Fibroblast of lung (primary cell): ENCODE measurements around the gene VTI1A. TPM values are rescaled to one million over a fixed set of nuclear protein-coding genes. Genes with fewer than 3 reads are reported as not detected.

Experiments used
- DNase-seq, 2 donors: peaks; one replicate each; pipeline versions ENCODE4 v3.0.0 to v3.0.0-alpha.2; 2010; ENCODE audit warnings: low read depth in 2 of 2
- H2AFZ ChIP-seq: 2 replicates; pipeline ENCODE4 v1.5.1; 2012; ENCODE audit warnings: low read length, control low read depth, inconsistent platforms
- H3K27ac ChIP-seq: 2 replicates; pipeline ENCODE4 v1.5.1; 2011; ENCODE audit warnings: low read length, control low read depth; ENCODE audit not compliant: insufficient read depth
- H3K27me3 ChIP-seq: 2 replicates; pipeline ENCODE4 v1.5.1; 2011; ENCODE audit warnings: mild to moderate bottlenecking, low read length; ENCODE audit not compliant: control insufficient read depth, insufficient read depth
- H3K36me3 ChIP-seq: 2 replicates; pipeline ENCODE4 v1.5.1; 2011; ENCODE audit warnings: low read length; ENCODE audit not compliant: control insufficient read depth, insufficient read depth
- H3K4me1 ChIP-seq: 2 replicates; pipeline ENCODE4 v1.5.1; 2011; ENCODE audit warnings: low read length; ENCODE audit not compliant: control insufficient read depth, insufficient read depth; ENCODE audit errors: extremely low read depth
- H3K4me2 ChIP-seq: 2 replicates; pipeline ENCODE4 v1.5.1; 2011; ENCODE audit warnings: low read length, control low read depth; ENCODE audit not compliant: insufficient read depth; ENCODE audit errors: extremely low read depth
- H3K4me3 ChIP-seq, 4 experiments: fragments of 200-600 bp in 1 of 4; sonication (generic) in 1 of 4; replicated peaks in 1 of 4; 2 replicates each; pipeline ENCODE4 v1.5.1; 2011 to 2016; ENCODE audit warnings: low read length in 4 of 4, low read depth in 3 of 4, mild to moderate bottlenecking in 3 of 4, control low read depth in 2 of 4, inconsistent platforms in 1 of 4, mixed read lengths in 1 of 4; ENCODE audit not compliant: insufficient read depth in 1 of 4; ENCODE audit errors: control extremely low read depth in 1 of 4
- H3K79me2 ChIP-seq: 2 replicates; pipeline ENCODE4 v1.5.1; 2012; ENCODE audit warnings: mild to moderate bottlenecking, low read length, inconsistent platforms; ENCODE audit not compliant: control insufficient read depth, insufficient read depth
- H3K9ac ChIP-seq: 2 replicates; pipeline ENCODE4 v1.5.1; 2011; ENCODE audit warnings: mild to moderate bottlenecking, low read length, control low read depth; ENCODE audit not compliant: insufficient read depth
- H3K9me3 ChIP-seq: 2 replicates; pipeline ENCODE4 v1.5.1; 2012; ENCODE audit warnings: low read depth, low read length; ENCODE audit not compliant: control insufficient read depth, insufficient read depth
- H4K20me1 ChIP-seq: 2 replicates; pipeline ENCODE4 v1.5.1; 2011; ENCODE audit warnings: low read length; ENCODE audit not compliant: control insufficient read depth, insufficient read depth; ENCODE audit errors: extremely low read depth
- EZH2 ChIP-seq: IDR thresholded peaks from 2 replicates; pipeline ENCODE4 v1.5.1; 2012; ENCODE audit warnings: low read length, control low read depth, mild to moderate bottlenecking; ENCODE audit errors: missing control alignments
- polyA plus RNA-seq, 2 donors: library from polyadenylated mRNA; depleted of rRNA in 1 of 2; stranded (reverse) in 1 of 2; unstranded in 1 of 2; fragments of >200 nt; gene quantifications; 2 replicates each; pipeline ENCODE4 v1.2.1, GENCODE V29; 2011 to 2012; ENCODE audit warnings: missing spikeins in 1 of 2
- total RNA-seq: library from RNA; depleted of rRNA; stranded (reverse); fragments of >200 nt; gene quantifications from 2 replicates; pipeline ENCODE4 v1.2.1, GENCODE V29; 2014
- TF ChIP-seq, protein P1 (sequence below), 2 donors: IDR thresholded peaks in 1 of 2; conservative IDR thresholded peaks in 1 of 2; 1 replicate in 1 of 2; 2 replicates in 1 of 2; pipeline ENCODE4 v1.5.1; 2011 to 2012; ENCODE audit warnings: low read length in 2 of 2, control low read depth in 1 of 2, inconsistent platforms in 1 of 2, low read depth in 1 of 2, mild to moderate bottlenecking in 1 of 2

VTI1A gene
- total and polyA plus RNA-seq, 2 donors (not counting 1 experiment from before 2014, with no cell fraction given), result 19.1 to 30.9 TPM

DNA sequence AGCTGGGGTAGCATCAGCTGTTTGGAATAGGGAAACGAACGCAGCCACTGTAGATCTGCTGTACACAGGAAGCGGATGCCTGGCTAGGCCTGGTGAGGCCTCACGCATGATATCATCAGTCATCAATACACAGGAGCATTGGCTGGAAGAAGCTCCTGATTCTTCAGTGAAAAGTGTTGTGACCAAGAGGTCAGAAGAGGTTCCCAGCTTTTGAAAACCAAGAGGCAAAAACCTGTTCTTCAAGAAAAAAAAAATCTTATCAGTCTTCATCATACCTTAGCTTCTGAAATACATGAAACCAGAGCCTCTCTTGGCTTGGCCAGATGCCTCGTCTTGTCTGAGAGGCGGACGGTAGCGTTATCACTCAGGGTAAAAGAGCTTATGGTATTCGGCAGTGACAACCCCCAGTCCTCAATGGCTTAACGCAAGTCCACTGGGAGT lies 363.7 kb downstream of the VTI1A start:
- Histone ChIP-seq H3K4me3 (no peak overlapping the region), H3K27ac (no peak overlapping the region), H3K9ac (no peak overlapping the region), H4K20me1 (no peaks in the 10 kb centered on the region), H3K4me1 (peaks cover 15% of the 10 kb centered on the region), H3K4me2 (no peak overlapping the region), H3K79me2 (no peaks in the 10 kb centered on the region), H3K27me3 (no peaks in the 10 kb centered on the region), H3K9me3 (no peaks in the 10 kb centered on the region), H2AFZ (no peak overlapping the region), H3K36me3 (no peaks in the 10 kb centered on the region)
- peak in 1 of 2 donors; percentile 57 for DNase-seq
- TF ChIP-seq, protein P1, sequence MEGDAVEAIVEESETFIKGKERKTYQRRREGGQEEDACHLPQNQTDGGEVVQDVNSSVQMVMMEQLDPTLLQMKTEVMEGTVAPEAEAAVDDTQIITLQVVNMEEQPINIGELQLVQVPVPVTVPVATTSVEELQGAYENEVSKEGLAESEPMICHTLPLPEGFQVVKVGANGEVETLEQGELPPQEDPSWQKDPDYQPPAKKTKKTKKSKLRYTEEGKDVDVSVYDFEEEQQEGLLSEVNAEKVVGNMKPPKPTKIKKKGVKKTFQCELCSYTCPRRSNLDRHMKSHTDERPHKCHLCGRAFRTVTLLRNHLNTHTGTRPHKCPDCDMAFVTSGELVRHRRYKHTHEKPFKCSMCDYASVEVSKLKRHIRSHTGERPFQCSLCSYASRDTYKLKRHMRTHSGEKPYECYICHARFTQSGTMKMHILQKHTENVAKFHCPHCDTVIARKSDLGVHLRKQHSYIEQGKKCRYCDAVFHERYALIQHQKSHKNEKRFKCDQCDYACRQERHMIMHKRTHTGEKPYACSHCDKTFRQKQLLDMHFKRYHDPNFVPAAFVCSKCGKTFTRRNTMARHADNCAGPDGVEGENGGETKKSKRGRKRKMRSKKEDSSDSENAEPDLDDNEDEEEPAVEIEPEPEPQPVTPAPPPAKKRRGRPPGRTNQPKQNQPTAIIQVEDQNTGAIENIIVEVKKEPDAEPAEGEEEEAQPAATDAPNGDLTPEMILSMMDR (conservative IDR thresholded peaks at IDR 0.05 in 1 of 2, IDR thresholded peaks at IDR 0.05 in 1 of 2; ENCODE audit: low read depth in 1 of 2, low read length in 2 of 2), result no peak

DNA sequence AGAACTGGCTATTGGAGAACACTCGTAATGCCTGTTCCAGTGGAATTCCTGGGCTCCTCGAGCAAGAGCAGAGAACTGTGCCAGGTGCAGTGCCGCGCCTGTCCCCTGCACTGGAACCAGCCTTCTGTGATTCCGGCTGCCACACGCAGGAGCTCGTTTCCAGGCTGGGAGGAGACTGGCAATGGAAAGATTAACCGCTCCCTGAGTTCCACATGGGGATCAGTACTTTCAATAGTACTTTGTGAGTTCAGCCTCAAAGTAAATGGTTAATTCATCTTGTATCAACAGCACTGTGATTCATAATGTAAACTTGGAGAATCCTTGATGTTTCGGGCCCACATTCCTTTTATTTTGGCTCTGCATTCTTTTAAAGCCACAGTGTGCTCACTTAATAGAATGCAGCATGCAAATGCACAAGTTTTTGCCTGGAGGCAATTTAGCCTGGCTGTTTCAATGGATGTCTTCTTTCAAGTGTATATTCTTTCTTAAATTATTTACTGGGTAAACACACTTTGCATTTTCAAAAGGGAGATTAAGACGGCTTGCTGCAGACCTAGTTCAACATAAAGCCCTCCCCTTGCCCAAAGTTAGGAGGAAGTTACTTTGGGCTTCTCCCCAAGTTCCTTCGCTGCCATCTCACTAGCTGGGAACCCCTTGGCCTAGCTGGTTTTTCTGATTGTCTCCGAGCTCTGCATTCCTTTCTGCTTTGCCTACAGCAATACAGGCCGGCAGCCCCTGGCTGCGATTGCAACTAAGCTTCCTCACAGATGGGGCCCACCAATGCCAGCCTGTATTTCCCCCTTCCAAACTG lies 364.9 kb downstream of the VTI1A start:
- Histone ChIP-seq H2AFZ (no peak overlapping the region), H3K79me2 (no peaks in the 10 kb centered on the region), H3K27ac (peak overlapping the region; percentile 49), H3K4me2 (peak overlapping the region; percentile 81), H3K4me1 (peaks cover 17% of the 10 kb centered on the region), H3K36me3 (no peaks in the 10 kb centered on the region), H3K9me3 (no peaks in the 10 kb centered on the region), H3K9ac (peak overlapping the region; percentile 9), H3K4me3 (peak overlapping the region in 3 of 4 experiments; percentile 15 to 45 (median 22)), H3K27me3 (no peaks in the 10 kb centered on the region), H4K20me1 (no peaks in the 10 kb centered on the region)
- TF ChIP-seq, protein P1 (conservative IDR thresholded peaks at IDR 0.05 in 1 of 2, IDR thresholded peaks at IDR 0.05 in 1 of 2; ENCODE audit: low read depth in 1 of 2, low read length in 2 of 2), result no peak
- TF ChIP-seq EZH2, result no peak
- DNase-seq, result peak; percentile 93 to 97

DNA sequence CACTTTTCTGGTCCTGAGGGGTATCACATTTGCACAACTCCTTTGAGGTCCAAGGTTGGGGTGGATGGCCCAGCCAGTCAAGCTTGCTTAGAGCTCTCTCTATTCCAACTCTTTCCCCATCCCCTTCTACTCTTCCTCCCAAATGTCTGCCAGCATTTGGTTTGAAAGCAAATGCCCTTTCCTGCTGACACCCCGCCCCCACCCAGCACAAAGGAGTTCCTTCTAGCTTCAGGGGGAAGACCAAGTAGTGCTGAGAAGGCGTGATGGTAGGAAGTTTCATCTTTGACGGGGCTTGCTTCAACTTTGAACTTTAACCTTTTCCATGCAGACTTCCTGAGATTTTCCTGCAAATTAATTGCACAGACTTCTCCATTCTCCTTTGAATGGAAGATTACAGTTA lies 365.6 kb downstream of the VTI1A start:
- TF ChIP-seq, protein P1 (conservative IDR thresholded peaks at IDR 0.05 in 1 of 2, IDR thresholded peaks at IDR 0.05 in 1 of 2; ENCODE audit: low read depth in 1 of 2, low read length in 2 of 2), result no peak
- TF ChIP-seq EZH2, result no peak
- no peaks in the 10 kb centered on the region for H3K27me3 ChIP-seq
- no peak overlapping the region for H3K4me3 ChIP-seq
- H3K4me1 ChIP-seq, result peaks cover 17% of the 10 kb centered on the region
- no peaks in the 10 kb centered on the region for H4K20me1 ChIP-seq
- H3K9me3 ChIP-seq, result no peaks in the 10 kb centered on the region
- no peaks in the 10 kb centered on the region for H3K79me2 ChIP-seq
- H3K27ac ChIP-seq, result peak overlapping the region; percentile 49
- H3K36me3 ChIP-seq, result no peaks in the 10 kb centered on the region
- H3K9ac ChIP-seq, result peak overlapping the region; percentile 9
- peak overlapping the region; percentile 78 for H3K4me2 ChIP-seq
- no peak for DNase-seq
- no peak overlapping the region for H2AFZ ChIP-seq
